Body of pancreas (tissue), 4 donors: Measurements from ENCODE around the gene LRP8. TPM values are rescaled to one million over a fixed set of nuclear protein-coding genes. Genes with fewer than 3 reads are reported as not detected.
A peak's percentile ranks its signal among the peaks of the same experiment; 100 is the strongest.

ENCODE experiments used
- ATAC-seq: fragments of 150-250 bp; one replicate; pipeline ENCODE4 v1.9.1; 2016
- DNase-seq, 4 donors: peaks; one replicate each; pipeline ENCODE4 v3.0.0-alpha.2; 2019
- H3K27ac ChIP-seq, 4 donors: fragments of 200-600 bp; sonication (generic); 1 replicate in 3 of 4; 2 replicates in 1 of 4; pipeline versions ENCODE4 v1.5.1 to v1.6.1; 2016 to 2019; ENCODE audit warnings: mild to moderate bottlenecking in 1 of 4, mixed read lengths in 1 of 4, moderate library complexity in 1 of 4
- H3K27me3 ChIP-seq, 2 donors: fragments of 200-600 bp; sonication (generic); one replicate each; pipeline ENCODE4 v1.6.0; 2016; ENCODE audit warnings: mild to moderate bottlenecking in 1 of 2
- H3K36me3 ChIP-seq, 2 donors: fragments of 200-600 bp; sonication (generic); replicated peaks in 1 of 2; 2 replicates each; pipeline ENCODE4 v1.5.1; 2016; ENCODE audit warnings: low read depth in 2 of 2; ENCODE audit not compliant: insufficient read depth in 1 of 2
- H3K4me1 ChIP-seq: fragments of 200-600 bp; sonication (generic); one replicate; pipeline ENCODE4 v1.6.0; 2016
- H3K4me3 ChIP-seq, 2 donors: fragments of 200-600 bp; sonication (generic); 1 replicate in 1 of 2; 2 replicates in 1 of 2; pipeline ENCODE4 v1.5.1; 2016 to 2019
- H3K9me3 ChIP-seq, 3 donors: fragments of 200-600 bp; sonication (generic); 1 replicate in 2 of 3; 2 replicates in 1 of 3; pipeline ENCODE4 v1.5.1; 2016
- CTCF ChIP-seq, 7 experiments: fragments of 450-650 bp in 4 of 7; fragments of 200-600 bp in 3 of 7; sonication (generic) in 3 of 7; IDR thresholded peaks; one replicate each; pipeline ENCODE4 v1.5.1; 2016 to 2019; ENCODE audit warnings: antibody characterized with exemption in 7 of 7
- POLR2A ChIP-seq, 3 donors: fragments of 450-650 bp; IDR thresholded peaks; one replicate each; pipeline ENCODE4 v1.6.1; 2016; ENCODE audit warnings: antibody characterized with exemption in 3 of 3, mild to moderate bottlenecking in 2 of 3
- WGBS, 2 donors: methylation state at CpG; one replicate each; pipeline ENCODE4 v1.1.5; 2017; 5-methylcytosine and 5-hydroxymethylcytosine counted together
- intact Hi-C: fragments of 100-400 bp; cut with DNase I; formaldehyde crosslinking; loops from one replicate; pipeline ENCODE4 v1.15.1; 2023
- total RNA-seq, 2 donors: library from RNA; depleted of rRNA; stranded (reverse); fragments of >200 nt; gene quantifications; one replicate each; pipeline ENCODE4 v1.1.0, GENCODE V29; 2016

The LRP8 gene
- total RNA-seq, 2 donors from 2014 or later: 1.3 to 4.2 TPM

- ATAC-seq (no peak), DNase-seq (no peak)
- Histone ChIP-seq H3K4me3 (no peak overlapping the region), H3K27ac (no peak overlapping the region), H3K36me3 (no peaks in the 10 kb centered on the region), H3K4me1 (no peaks in the 10 kb centered on the region), H3K27me3 (no peaks in the 10 kb centered on the region), H3K9me3 (no peaks in the 10 kb centered on the region)
- no peak for TF ChIP-seq CTCF (IDR thresholded peaks at IDR 0.05)
- no peak for TF ChIP-seq POLR2A (IDR thresholded peaks at IDR 0.05)
- intact Hi-C loops: no loop called here
- WGBS, 2 donors: 74 to 76% methylated on average over 13 to 14 of the region's 14 CpGs
These were observed 48.3 kb downstream of the LRP8 start for GRCh38 chr1:53279296-53280200.

GRCh38 chr1:53278298-53278725 is 49.6 kb downstream of the LRP8 start:
- no peaks in the 10 kb centered on the region for H3K4me1 ChIP-seq
- DNase-seq (peak; percentile 50 to 76 (median 60)), ATAC-seq (peak; percentile 70)
- TF ChIP-seq POLR2A (IDR thresholded peaks at IDR 0.05): no peak
- peak; percentile 77 to 91 (median 85) for TF ChIP-seq CTCF (IDR thresholded peaks at IDR 0.05)
- intact Hi-C loops: no loop called here
- no peak overlapping the region for H3K4me3 ChIP-seq
- H3K27me3 ChIP-seq: no peaks in the 10 kb centered on the region
- 14 to 16% methylated on average over 8 of the region's 8 CpGs for WGBS, 2 donors
- H3K9me3 ChIP-seq: no peaks in the 10 kb centered on the region
- H3K27ac ChIP-seq: no peak overlapping the region
- H3K36me3 ChIP-seq: no peaks in the 10 kb centered on the region

DNA sequence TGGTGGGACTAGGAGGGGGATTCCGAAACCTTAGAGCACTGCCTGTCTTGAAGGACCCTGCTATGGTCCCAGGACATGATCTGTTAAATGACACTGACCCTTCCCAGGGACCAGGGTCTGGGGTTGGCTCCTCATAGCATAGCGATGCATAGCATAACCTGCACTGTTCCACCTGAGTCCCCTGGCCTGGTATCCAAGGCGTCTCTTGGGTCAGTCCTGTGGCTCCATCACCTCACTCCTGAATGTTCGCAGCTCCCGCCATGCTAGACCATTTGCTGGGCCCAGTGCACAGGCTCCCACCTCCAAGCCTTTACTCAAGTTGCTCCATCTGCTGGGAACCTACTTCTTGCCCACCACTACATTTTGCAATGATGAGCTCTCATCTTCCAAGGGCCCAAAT is 50.5 kb downstream of the LRP8 start:
- Histone ChIP-seq H3K4me3 (no peak overlapping the region), H3K4me1 (no peaks in the 10 kb centered on the region), H3K36me3 (no peaks in the 10 kb centered on the region), H3K9me3 (no peaks in the 10 kb centered on the region), H3K27me3 (no peaks in the 10 kb centered on the region), H3K27ac (no peak overlapping the region)
- TF ChIP-seq CTCF (IDR thresholded peaks at IDR 0.05): no peak
- WGBS, 2 donors: 87 to 92% methylated on average over 4 to 5 of the region's 5 CpGs
- ATAC-seq (no peak), DNase-seq (no peak)
- intact Hi-C loops: loop anchor here (2.0 kb wide), 1 partner anchor 117 kb away; no protein-coding TSS in a partner anchor

- no peaks in the 10 kb centered on the region for H3K27me3 ChIP-seq
- no peaks in the 10 kb centered on the region for H3K9me3 ChIP-seq
- no peaks in the 10 kb centered on the region for H3K4me1 ChIP-seq
- no peak for DNase-seq
- intact Hi-C loops: loop anchor here (2.0 kb wide), 1 partner anchor 118 kb away; no protein-coding TSS in a partner anchor
- no peak for TF ChIP-seq CTCF (IDR thresholded peaks at IDR 0.05)
- no peak for TF ChIP-seq POLR2A (IDR thresholded peaks at IDR 0.05)
- no peak overlapping the region for H3K27ac ChIP-seq
- no peak overlapping the region for H3K4me3 ChIP-seq
- WGBS, 2 donors: 63 to 89% methylated on average over 14 to 43 of the region's 46 CpGs
- ATAC-seq: no peak
- no peaks in the 10 kb centered on the region for H3K36me3 ChIP-seq
These were observed 51.0 kb downstream of the LRP8 start for GRCh38 chr1:53276902-53277281.
